ENCODE data around the gene ANKRD40.

The ANKRD40 gene

GRCh38 chr17:50684612-50685333, 22.9 kb downstream of the ANKRD40 start:
- Histone ChIP-seq H3K36me3 (ENCODE audit: control insufficient read depth, low read length) (no peaks in the 10 kb centered on the region), H3K79me2 (ENCODE audit: control insufficient read depth, low read length) (no peaks in the 10 kb centered on the region), H3K27me3 (ENCODE audit: control insufficient read depth, low read length) (peaks cover 22% of the 10 kb centered on the region), H3K4me3 (ENCODE audit: low read length) (no peak overlapping the region), H3K9me2 (replicated peaks; ENCODE audit: control insufficient read depth, low read length) (no peaks in the 10 kb centered on the region), H3K27ac (ENCODE audit: low read depth, low read length) (no peak overlapping the region), H3K4me1 (ENCODE audit: control insufficient read depth, low read length) (no peaks in the 10 kb centered on the region), H4K20me1 (ENCODE audit: control insufficient read depth, insufficient read depth, low read depth, low read length) (no peaks in the 10 kb centered on the region), H3K9me3 (ENCODE audit: control insufficient read depth, insufficient read depth, low read length) (no peaks in the 10 kb centered on the region), H3F3A (ENCODE audit: control insufficient read depth, insufficient read depth) (no peaks in the 10 kb centered on the region), H3K4me2 (ENCODE audit: low read length) (no peak overlapping the region)
- TF ChIP-seq, protein P1, sequence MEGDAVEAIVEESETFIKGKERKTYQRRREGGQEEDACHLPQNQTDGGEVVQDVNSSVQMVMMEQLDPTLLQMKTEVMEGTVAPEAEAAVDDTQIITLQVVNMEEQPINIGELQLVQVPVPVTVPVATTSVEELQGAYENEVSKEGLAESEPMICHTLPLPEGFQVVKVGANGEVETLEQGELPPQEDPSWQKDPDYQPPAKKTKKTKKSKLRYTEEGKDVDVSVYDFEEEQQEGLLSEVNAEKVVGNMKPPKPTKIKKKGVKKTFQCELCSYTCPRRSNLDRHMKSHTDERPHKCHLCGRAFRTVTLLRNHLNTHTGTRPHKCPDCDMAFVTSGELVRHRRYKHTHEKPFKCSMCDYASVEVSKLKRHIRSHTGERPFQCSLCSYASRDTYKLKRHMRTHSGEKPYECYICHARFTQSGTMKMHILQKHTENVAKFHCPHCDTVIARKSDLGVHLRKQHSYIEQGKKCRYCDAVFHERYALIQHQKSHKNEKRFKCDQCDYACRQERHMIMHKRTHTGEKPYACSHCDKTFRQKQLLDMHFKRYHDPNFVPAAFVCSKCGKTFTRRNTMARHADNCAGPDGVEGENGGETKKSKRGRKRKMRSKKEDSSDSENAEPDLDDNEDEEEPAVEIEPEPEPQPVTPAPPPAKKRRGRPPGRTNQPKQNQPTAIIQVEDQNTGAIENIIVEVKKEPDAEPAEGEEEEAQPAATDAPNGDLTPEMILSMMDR (IDR thresholded peaks at IDR 0.05; ENCODE audit: low read depth, low read length, poor library complexity, severe bottlenecking), result no peak
- no peak for TF ChIP-seq EZH2phosphoT487 (IDR thresholded peaks at IDR 0.05; ENCODE audit: borderline replicate concordance, low read length)

DNA sequence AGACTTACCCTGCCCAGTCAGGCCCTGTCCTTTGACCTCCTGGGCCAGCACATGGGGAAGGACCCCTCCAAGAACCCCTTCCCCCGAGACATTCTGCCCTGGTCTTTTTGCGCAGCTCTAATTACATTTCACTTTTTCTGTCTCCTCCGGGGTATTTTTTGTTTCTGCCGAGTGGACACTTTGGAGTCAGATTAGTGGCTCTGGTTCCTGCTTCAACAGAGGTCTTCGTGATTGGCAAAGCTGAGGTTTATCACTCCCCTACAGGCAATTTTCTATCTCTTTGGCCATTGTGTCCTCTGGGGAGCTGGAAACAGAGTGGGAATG, 23.5 kb downstream of the ANKRD40 start:
- H4K20me1 ChIP-seq (ENCODE audit: control insufficient read depth, insufficient read depth, low read depth, low read length), result no peaks in the 10 kb centered on the region
- no peak overlapping the region for H3K27ac ChIP-seq (ENCODE audit: low read depth, low read length)
- no peaks in the 10 kb centered on the region for H3K4me1 ChIP-seq (ENCODE audit: control insufficient read depth, low read length)
- no peaks in the 10 kb centered on the region for H3K36me3 ChIP-seq (ENCODE audit: control insufficient read depth, low read length)
- no peaks in the 10 kb centered on the region for H3K79me2 ChIP-seq (ENCODE audit: control insufficient read depth, low read length)
- H3K4me2 ChIP-seq (ENCODE audit: low read length), result no peak overlapping the region
- H3K27me3 ChIP-seq (ENCODE audit: control insufficient read depth, low read length), result peaks cover 24% of the 10 kb centered on the region
- H3F3A ChIP-seq (ENCODE audit: control insufficient read depth, insufficient read depth), result no peaks in the 10 kb centered on the region
- H3K4me3 ChIP-seq (ENCODE audit: low read length), result no peak overlapping the region
- H3K9me2 ChIP-seq (replicated peaks; ENCODE audit: control insufficient read depth, low read length), result no peaks in the 10 kb centered on the region
- H3K9me3 ChIP-seq (ENCODE audit: control insufficient read depth, insufficient read depth, low read length), result no peaks in the 10 kb centered on the region
- TF ChIP-seq, protein P1 (IDR thresholded peaks at IDR 0.05; ENCODE audit: low read depth, low read length, poor library complexity, severe bottlenecking), result no peak
- TF ChIP-seq EZH2phosphoT487 (IDR thresholded peaks at IDR 0.05; ENCODE audit: borderline replicate concordance, low read length), result no peak

GRCh38 chr17:50683434-50684287, 24.1 kb downstream of the ANKRD40 start:
- H3K4me2 ChIP-seq (ENCODE audit: low read length), result no peak overlapping the region
- no peak overlapping the region for H3K27ac ChIP-seq (ENCODE audit: low read depth, low read length)
- no peaks in the 10 kb centered on the region for H3K4me1 ChIP-seq (ENCODE audit: control insufficient read depth, low read length)
- H3K9me3 ChIP-seq (ENCODE audit: control insufficient read depth, insufficient read depth, low read length), result no peaks in the 10 kb centered on the region
- peaks cover 24% of the 10 kb centered on the region for H3K27me3 ChIP-seq (ENCODE audit: control insufficient read depth, low read length)
- no peaks in the 10 kb centered on the region for H3K9me2 ChIP-seq (replicated peaks; ENCODE audit: control insufficient read depth, low read length)
- TF ChIP-seq, protein P1 (IDR thresholded peaks at IDR 0.05; ENCODE audit: low read depth, low read length, poor library complexity, severe bottlenecking), result no peak
- TF ChIP-seq EZH2phosphoT487 (IDR thresholded peaks at IDR 0.05; ENCODE audit: borderline replicate concordance, low read length), result no peak
- H4K20me1 ChIP-seq (ENCODE audit: control insufficient read depth, insufficient read depth, low read depth, low read length), result no peaks in the 10 kb centered on the region
- no peaks in the 10 kb centered on the region for H3K79me2 ChIP-seq (ENCODE audit: control insufficient read depth, low read length)
- no peaks in the 10 kb centered on the region for H3F3A ChIP-seq (ENCODE audit: control insufficient read depth, insufficient read depth)
- H3K4me3 ChIP-seq (ENCODE audit: low read length), result no peak overlapping the region
- H3K36me3 ChIP-seq (ENCODE audit: control insufficient read depth, low read length), result no peaks in the 10 kb centered on the region

Measured in DOHH2 (cell line).